ENCODE results near the gene FBXO41. TPM values are rescaled to one million over a fixed set of nuclear protein-coding genes. Genes with fewer than 3 reads are reported as not detected.

Gene FBXO41
- total RNA-seq, 4 donors from 2014 or later = 0.13 to 0.82 (median 0.23) TPM; not detected in 1

DNA sequence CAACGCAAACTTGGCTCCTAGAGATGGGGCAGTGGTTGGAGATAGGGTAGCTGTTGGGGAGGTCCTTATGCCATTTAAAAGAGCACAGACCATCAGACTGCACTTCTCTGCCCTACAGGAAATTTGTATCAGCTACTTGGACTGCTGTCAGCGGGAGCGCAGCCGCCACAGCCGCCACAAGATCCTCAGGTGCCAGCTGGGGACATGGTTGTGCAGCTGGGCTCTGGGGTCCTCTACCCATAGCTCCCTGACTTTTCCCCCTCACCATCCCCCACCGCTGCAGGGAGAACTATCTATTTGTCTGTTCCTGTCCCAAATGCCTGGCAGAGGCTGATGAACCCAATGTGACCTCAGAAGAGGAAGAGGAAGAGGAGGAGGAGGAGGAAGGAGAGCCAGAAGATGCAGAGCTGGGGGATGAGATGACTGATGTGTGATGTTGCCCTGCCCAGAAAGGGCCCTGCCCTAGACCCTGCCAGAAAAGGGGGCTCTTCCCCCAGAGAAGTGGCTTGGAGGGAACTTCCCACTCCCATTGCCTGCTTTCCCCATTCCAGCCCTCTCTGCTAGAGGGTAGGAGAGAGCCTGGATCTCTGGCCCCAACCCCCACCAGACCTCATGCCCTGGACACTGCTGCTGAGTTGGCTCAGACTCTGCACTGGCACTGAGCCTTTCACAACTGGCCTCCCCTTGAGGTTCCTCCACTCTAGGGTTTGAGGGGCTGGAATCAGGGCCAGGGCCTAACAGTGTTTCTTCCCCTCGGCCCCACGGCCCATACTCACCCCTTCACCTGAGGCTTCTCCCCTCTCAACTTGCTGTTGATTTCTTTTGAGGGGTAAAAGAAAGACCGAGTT is 58.5 kb downstream of the FBXO41 start:
- TF ChIP-seq POLR2A (IDR thresholded peaks at IDR 0.05) = no peak
- TF ChIP-seq, protein P1, sequence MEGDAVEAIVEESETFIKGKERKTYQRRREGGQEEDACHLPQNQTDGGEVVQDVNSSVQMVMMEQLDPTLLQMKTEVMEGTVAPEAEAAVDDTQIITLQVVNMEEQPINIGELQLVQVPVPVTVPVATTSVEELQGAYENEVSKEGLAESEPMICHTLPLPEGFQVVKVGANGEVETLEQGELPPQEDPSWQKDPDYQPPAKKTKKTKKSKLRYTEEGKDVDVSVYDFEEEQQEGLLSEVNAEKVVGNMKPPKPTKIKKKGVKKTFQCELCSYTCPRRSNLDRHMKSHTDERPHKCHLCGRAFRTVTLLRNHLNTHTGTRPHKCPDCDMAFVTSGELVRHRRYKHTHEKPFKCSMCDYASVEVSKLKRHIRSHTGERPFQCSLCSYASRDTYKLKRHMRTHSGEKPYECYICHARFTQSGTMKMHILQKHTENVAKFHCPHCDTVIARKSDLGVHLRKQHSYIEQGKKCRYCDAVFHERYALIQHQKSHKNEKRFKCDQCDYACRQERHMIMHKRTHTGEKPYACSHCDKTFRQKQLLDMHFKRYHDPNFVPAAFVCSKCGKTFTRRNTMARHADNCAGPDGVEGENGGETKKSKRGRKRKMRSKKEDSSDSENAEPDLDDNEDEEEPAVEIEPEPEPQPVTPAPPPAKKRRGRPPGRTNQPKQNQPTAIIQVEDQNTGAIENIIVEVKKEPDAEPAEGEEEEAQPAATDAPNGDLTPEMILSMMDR (IDR thresholded peaks at IDR 0.05 in 4 of 5, conservative IDR thresholded peaks at IDR 0.05 in 1 of 5) = no peak
- intact Hi-C loops (cut with DNase I; ENCODE audit: low total_unique reads) = no loop called here
- no peak for ATAC-seq
- H3K4me1 ChIP-seq = no peaks in the 10 kb centered on the region
- no peaks in the 10 kb centered on the region for H3K9me3 ChIP-seq
- in situ Hi-C loops (cut with MboI; ENCODE audit: low sequenced_read_pairs in 4 of 4) = loop anchor here in 3 of 4 donors (25.0 kb wide), 3 partner anchors 162 to 1312 kb away; partner anchors contain the start of genes TPRKB (in 3 of the 3), ALMS1 (in 1 of the 3), AUP1 (in 1 of the 3) and DQX1 (in 1 of the 3)
- peaks cover 0 to 89% of the 10 kb centered on the region in 2 donors for H3K36me3 ChIP-seq
- no peaks in the 10 kb centered on the region for H3K27me3 ChIP-seq
- no peak overlapping the region for H3K27ac ChIP-seq
- DNase-seq = no peak
- H3K4me3 ChIP-seq = no peak overlapping the region

DNA sequence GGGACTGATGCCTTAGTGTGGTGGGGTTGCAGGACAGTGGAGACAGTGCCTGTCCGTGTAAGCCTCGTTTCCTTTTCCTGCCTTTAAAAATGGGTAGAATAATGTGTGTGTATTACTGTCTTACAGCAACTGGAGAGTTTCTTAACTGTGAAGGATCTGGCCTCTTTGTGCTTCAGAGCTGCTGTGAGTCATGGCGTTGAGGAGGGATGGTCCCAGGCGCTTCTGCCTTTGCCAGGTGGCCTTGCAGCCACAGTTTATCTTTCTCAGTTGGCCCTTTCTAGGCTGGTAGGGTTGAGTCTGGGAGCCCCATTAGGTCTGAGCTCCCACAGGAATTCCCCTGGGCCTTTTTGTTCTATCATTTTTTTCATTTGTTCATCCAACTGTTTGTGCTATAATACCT is 60.5 kb downstream of the FBXO41 start:
- in situ Hi-C loops (cut with MboI; ENCODE audit: low sequenced_read_pairs in 4 of 4) = no loop called here
- no peak for DNase-seq
- TF ChIP-seq, protein P1 (IDR thresholded peaks at IDR 0.05 in 4 of 5, conservative IDR thresholded peaks at IDR 0.05 in 1 of 5) = no peak
- TF ChIP-seq POLR2A (IDR thresholded peaks at IDR 0.05) = no peak
- ATAC-seq = no peak
- H3K4me3 ChIP-seq = no peak overlapping the region
- peaks cover 0 to 75% of the 10 kb centered on the region in 2 donors for H3K36me3 ChIP-seq
- no peaks in the 10 kb centered on the region for H3K27me3 ChIP-seq
- H3K4me1 ChIP-seq = peaks cover 0 to 3% of the 10 kb centered on the region in 2 donors
- no peak overlapping the region for H3K27ac ChIP-seq
- H3K9me3 ChIP-seq = no peaks in the 10 kb centered on the region
- intact Hi-C loops (cut with DNase I; ENCODE audit: low total_unique reads) = no loop called here

DNA sequence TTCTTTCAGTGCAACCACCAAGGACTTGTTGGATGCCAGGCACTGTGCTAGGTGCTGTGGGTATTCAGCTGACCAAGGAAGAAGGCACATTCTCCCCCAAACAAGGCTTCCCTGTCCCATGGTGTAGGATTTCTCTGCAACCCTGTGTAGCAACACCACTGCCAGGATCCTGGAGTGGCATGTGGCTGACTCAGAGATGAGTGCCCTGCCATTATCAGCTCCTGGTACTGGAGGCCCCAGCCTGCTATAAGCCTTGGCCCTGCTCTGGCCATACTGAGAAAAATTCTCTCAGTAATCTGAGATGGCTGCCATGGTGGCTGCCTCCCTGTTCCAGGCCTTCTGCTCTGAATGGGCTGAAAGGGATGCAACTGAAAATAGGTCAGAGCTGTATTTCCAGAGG is 66.0 kb downstream of the FBXO41 start:
- no peaks in the 10 kb centered on the region for H3K9me3 ChIP-seq
- H3K27me3 ChIP-seq = no peaks in the 10 kb centered on the region
- DNase-seq (peak; percentile 33 to 58), ATAC-seq (peak; percentile 83 to 89)
- intact Hi-C loops (cut with DNase I; ENCODE audit: low total_unique reads) (no loop called here), in situ Hi-C loops (cut with MboI; ENCODE audit: low sequenced_read_pairs in 4 of 4) (no loop called here)
- no peak overlapping the region for H3K4me3 ChIP-seq
- peaks cover 0 to 23% of the 10 kb centered on the region in 2 donors for H3K36me3 ChIP-seq
- peak overlapping the region; percentile 14 to 68 (median 48) for H3K27ac ChIP-seq
- H3K4me1 ChIP-seq = peaks cover 12 to 23% of the 10 kb centered on the region in 2 donors
- TF ChIP-seq, protein P1 (IDR thresholded peaks at IDR 0.05 in 4 of 5, conservative IDR thresholded peaks at IDR 0.05 in 1 of 5) = no peak
- TF ChIP-seq POLR2A (IDR thresholded peaks at IDR 0.05) = no peak

DNA sequence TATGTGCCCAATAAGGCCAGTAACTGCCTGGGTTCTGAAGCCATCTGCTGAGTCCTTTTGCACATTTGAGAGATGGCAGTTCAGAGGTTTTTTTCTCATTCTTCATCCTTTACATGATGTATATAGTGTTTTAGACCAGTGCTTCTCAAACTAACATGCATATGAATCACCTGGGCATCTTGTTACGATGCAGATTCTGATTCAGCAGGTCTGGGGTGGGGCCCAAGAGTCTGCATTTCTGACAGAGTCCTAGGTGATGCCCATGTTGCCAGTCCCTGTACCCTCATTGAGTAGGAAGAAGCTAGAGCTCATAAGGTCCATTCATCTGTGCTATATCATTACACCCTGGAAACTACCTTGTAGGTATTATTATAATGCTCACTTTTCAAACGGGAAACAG is 66.5 kb downstream of the FBXO41 start:
- Histone ChIP-seq H3K9me3 (no peaks in the 10 kb centered on the region), H3K4me3 (no peak overlapping the region), H3K27ac (peak overlapping the region; percentile 14 to 68 (median 48)), H3K36me3 (peaks cover 0 to 19% of the 10 kb centered on the region in 2 donors), H3K4me1 (peaks cover 12 to 23% of the 10 kb centered on the region in 2 donors), H3K27me3 (no peaks in the 10 kb centered on the region)
- in situ Hi-C loops (cut with MboI; ENCODE audit: low sequenced_read_pairs in 4 of 4) = no loop called here
- no peak for ATAC-seq
- no peak for DNase-seq
- intact Hi-C loops (cut with DNase I; ENCODE audit: low total_unique reads) = no loop called here
- TF ChIP-seq, protein P1 (IDR thresholded peaks at IDR 0.05 in 4 of 5, conservative IDR thresholded peaks at IDR 0.05 in 1 of 5) = no peak
- no peak for TF ChIP-seq POLR2A (IDR thresholded peaks at IDR 0.05)
